ENCODE results near the gene CWC27.

Gene CWC27

DNA sequence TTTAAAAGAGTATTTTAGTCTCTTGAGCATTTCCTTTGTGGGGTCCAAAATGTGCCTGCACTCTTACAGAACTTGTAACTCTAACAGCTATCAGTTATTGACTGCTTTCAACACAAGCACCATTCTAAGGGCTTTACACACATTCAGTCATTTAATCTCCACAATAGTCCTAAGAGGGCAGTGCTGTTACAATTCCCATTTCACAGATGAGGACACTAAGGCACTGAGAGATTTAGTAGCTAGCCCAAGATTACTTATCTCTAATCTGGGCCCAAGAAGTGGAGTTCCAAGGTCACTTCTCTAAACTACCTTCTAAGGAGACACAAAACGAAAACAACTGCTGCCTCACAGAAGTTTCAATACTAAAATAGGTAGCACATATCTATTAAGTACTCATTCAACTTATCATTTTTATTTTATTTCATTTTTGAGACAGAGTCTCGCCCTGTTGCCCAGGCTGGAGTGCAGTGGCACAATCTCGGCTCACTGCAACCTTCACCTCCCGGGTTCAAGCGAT is 275.2 kb downstream of the CWC27 start:
- no peak for DNase-seq

DNA sequence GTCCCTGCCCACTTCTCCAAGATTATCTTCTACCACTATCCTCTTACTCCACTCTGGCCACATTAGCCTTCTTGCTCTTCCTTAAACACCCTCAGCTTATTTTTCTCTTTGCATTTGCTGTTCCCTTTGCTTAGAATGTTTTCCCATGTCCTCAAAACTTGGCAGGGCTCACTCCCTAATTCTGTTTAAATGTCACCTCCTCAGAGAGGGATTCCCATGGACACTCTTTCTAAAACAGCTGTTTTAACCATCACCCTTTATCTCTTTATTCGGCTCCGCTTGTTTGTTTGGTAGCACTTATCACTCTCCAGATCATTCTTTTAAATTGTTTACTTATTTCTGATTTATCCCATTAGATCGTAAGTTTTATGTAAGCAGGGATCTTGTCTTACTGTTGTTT is 278.5 kb downstream of the CWC27 start:
- DNase-seq: no peak

DNA sequence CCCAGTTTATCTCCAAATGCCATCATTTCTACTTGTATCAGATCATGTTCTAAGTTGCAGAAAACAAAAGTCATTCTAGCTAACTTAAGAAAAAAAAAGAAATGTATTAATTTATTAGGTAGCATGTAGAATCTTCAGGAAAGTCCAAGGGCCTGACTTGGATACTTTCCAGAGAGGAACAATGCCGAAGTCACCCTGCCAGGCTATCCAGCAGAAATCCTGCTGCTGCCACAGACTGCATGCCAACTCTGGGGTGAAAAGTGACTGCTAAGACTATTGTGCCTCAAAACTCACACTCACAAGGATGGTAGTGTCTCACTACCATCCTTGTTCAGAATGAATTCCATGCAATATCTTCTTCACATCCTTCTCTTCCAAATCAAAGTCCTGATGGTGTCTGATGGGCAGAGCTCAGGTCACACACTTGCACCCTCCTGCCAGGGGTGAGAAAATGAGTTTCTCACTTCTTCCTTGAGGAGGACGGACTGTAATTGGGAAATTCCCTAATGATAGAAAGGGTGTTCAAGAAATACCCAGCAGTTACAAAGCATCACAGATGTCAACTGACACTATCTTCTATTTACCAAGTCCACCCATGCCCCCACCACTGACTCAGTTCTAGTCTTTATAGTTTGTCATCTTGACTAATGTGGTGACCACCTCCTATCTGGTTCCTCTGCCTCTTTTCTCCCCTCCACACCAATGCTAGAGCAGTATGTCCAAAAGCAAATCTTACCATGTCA is 279.4 kb downstream of the CWC27 start:
- DNase-seq: no peak

DNA sequence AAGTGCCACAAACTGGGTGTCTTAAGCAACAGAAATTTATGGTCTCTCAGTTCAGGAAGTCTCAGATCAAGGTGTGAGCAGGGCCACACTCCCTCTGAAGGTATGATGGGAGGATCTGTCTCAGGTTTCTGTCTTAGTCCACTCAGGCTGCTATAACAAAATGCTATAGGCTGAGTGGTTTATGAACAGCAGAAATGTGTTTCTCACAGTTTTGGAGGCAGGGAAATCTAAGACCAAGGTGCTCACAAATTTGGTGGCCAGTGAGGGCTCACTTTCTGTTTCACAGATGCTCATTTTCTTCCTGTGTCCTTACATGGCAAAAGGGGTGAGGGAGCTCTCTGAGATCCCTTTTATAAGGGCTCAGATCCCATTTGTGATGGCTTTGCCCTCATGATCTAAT is 281.4 kb downstream of the CWC27 start:
- DNase-seq: no peak

DNA sequence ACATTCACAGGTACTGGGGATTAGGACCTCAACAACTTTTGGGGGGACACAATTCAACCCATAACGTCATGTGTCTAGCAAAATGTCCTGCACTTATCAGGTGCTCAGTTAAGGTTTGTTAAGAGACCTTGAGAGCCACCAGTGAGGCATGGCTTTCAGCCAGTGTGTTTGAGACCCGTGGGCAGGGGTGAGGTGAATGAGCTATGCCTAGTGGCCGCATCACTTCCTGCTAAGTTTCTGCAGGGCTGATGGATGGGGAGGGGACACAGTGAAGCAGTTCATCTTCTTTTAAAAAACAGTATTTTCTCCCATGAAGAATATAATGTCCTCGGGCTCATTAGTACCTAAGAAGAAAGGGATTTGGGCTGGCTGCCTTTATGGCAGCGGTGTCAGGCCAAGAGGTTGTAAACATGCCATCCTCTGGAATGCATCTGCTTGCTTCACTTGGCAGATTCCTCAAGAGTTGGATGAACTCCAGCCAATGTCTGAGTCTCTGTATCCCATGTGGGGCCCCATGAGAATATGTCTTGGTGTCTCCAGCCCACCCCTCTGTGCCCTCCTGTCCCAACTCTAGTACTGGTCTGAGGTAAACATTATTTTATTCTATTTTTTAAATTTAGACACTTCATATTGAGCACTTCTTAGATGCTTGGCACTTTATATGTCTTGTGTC is 282.2 kb downstream of the CWC27 start:
- no peak for DNase-seq

DNA sequence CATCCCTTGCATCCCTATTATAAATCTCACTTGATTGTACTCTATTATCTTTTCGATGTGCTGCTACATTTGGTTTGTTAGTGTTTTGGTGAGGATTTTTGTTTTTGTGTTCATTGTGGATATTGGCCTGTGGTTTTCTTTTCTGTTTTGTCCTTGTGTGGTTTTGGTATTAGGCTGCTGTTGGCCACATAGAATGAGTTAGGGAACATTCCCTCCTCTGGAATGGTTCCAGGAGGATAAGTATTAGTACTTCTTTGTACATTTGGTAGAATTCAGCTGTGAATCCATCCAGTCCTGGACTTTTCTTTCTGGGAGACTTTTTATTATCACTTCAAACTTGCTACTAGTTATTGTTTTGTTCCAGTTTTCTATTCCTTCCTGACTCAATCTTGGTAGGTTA is 287.2 kb downstream of the CWC27 start:
- DNase-seq: no peak

DNA sequence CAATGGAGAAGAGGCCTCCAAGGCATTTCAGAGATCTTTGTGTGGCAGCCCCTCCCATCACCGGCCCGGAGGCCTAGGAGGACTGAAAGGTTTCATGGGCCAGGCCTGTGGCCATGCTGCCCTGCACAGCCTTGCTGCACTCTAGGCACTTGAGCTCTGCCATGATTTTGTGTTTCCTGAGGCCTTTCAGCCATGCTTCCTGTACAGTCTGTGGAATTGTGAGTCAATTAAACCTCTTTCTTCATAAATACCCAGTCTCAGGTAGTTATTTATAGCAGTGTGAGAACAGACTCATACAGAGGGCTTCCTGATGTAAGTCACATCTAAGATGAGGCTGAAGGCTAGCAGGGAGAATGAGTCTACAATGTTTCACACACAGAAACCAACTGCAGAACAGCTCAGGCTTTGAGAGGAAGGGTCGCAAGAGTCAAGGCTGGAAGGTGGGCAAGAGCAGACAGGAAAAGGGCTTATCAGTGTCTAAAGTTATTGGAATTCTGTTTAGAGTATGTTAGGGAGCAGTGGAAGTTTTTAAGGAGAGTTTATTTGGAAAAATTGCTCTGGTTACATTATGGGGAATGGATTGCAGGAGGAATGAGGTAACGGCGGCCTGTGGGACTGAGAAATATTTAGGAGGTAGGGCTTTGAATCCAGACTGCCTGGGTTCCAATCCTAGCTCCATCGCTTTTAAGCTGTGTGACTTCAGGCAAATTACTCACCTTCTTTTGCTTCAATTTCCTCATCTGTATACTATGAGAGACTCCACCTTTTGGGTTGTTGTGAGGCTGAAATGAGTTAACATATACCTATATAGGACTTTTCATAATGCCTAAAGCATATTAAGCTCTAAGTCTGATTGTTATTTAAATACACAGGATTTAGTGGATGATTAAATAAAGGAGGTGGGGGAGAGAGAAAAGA is 291.2 kb downstream of the CWC27 start:
- DNase-seq: no peak

DNA sequence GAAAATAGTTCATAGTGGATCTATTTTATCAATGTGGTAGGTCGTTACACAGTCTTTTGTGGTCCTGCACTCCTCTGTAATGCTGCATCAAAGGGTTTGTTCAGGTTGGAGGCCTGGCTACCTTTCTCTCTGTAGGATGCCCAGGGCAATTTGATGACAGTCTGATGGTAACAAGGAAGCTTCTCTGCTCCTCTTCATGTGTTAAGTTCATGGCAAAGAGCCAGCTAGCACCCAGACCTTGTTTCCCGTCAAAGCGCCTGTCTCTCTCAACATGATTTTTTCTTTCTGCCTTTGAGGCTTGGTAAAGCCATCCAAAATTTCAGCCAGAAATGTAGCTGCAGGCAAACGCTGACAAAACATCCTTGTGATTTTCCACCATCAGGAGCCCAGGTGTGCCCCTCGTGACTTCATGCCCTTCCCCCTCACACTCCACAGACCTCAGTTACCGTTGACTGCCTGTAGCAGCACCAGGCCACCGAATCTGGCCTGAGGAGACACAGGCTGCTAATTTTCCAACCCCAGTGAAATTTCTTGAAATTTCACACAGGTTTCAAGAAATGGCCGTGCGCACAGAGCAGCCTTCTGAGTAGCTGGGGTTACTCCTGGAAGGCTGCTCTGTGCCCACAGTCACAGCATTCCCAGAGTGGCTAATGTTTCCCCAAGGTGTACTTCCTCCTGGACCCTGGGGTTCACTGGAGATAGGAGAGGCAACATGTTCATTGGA is 292.7 kb downstream of the CWC27 start:
- no peak for DNase-seq

DNA sequence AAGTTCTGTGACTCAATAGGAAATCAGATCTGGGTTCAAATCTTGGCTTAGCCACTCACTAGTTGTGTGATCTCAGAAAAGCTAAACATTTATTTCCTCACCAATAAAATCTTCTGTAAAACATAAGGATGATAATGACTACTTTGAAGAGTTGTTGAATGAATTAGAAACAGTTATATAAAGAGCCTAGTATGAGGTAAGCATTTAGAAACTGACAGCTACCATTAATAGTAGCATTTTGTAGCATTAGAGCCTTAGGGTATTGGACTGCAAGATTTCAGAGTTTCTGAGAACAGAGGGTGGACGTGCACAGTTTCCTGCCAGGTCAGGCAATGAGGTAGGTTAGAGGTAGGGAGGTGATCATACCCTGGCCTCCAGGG is 293.2 kb downstream of the CWC27 start:
- no peak for DNase-seq

DNA sequence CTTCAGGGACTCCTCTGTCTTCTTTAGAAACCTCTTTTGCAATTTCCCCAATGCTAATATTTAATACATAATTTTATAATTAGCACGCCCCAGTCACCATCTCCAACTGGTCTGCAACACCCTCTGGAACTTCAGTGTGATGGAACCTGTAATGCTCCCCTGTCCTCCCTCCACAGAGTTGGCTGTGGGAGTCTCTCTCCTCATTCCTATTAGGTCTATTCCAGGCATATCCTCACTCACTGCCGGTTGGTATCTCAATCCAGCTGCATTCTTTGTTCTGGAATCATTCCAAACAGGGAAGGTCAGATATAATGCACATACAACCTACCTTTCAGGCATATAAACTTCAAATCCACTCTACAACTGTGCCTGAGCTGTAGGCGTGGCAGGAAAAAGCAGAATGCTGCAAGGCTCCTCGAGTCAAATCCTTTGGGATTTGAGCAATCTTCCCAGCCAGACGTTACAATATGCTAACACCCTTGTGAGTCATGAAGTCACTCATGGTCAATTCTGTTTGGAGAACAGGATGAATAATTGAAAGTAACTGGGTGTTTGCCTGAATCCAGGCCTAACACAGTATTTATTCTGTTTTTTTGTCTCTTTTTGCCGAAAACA is 293.8 kb downstream of the CWC27 start:
- DNase-seq: no peak

DNA sequence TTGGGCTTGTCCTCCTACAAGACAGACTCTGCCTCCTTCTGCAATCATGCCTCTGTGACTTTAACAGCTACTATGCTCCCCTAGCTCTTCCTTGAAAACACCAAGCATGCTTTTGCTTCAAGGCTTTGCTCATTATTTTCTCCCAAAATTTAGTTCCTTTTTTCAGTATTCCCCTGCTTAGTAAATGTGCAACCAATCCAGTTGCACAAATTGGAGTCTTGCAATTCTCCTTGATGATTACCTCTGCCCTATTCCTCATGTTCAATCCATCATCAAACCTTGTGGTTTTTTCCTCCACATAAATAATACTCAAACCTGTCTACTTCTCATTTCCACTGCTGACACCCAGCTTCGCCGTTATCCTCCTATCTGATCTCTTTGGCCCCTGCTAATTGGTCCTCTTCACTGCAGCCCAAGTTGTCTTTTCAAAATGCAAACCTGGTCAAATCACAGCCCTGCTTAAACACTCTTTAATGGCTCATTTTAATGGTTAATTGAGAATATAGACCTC is 296.3 kb downstream of the CWC27 start:
- no peak for DNase-seq

DNA sequence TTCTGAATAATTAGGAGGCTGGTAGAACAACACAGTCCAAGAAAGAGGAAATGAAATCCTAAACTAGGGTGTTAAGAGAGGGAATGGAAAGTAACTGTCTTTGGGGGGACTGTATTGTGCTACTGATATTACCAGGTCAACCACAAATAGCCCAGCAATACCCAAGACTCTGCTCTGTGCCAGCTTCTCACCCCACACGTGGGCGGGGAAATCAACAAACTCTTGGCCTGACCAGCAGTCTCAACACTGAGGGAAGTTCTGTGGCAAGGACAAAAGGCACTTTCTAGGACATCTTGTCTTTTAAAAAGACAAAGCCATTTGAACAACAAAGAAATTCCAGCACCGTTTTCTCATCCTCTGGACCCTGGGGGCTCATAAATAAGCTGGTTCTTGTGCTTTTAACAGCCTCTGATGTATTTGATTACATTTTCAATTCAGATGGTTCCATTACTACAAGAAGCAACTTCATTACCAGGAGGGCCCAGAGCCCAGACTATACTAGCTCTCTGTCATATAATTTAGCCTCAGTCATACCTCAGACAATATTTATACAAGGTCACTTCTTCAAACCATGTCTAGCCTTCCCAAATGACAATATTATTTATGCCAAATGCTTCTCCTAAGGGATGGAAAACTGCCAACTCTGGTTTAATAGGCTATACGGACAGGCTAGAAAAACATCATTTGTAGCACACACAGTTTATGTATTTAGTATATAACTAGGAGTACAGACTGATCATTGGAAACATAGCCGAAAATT is 297.8 kb downstream of the CWC27 start:
- DNase-seq: no peak

DNA sequence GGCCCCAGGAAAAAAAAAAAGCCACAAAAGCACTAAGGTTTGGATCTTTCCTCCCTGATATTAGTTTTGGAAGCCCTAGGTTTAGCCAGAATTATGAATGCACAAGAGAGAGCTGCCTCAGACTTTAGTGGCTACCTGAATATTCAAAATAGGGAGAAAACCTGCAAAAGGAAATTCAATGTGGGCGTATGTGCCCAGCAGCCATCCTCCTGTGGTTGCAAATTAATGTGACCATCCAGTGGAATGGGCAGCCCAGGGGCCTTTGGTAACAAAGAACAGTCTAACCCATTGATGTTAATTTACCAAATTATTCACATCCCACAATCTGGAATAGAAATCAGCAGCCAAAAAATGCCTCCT is 298.4 kb downstream of the CWC27 start:
- DNase-seq: no peak

Data from activated CD4-positive, alpha-beta T cell treated with anti-CD3 and anti-CD28 coated beads for 4 hours (primary cell).